Measurements from ENCODE around the gene EBNA1BP2.
A peak's percentile ranks its signal among the peaks of the same experiment; 100 is the strongest.
"Not testable (repeated sequence)": the region's sequence is repeated elsewhere in the genome, so short reads cannot be mapped to it uniquely, and the experiment has no call there.

The EBNA1BP2 gene

GRCh38 chr1:43171876-43172526, at the start of gene EBNA1BP2, which contains the start of gene CFAP57:
Gene EBNA1BP2 (minus strand): TSS chr1:43172290. CDS start chr1:43172118, 172 bp downstream.
Gene CFAP57 (plus strand): TSS chr1:43172330. CDS start chr1:43172754, 424 bp downstream.
- peak; percentile 91 to 97 (median 93) for DNase-seq

- DNase-seq = no peak
Observed at GRCh38 chr1:43221797-43222196, 49.7 kb upstream of the EBNA1BP2 start.

- no peak for DNase-seq
Observed at GRCh38 chr1:43220905-43221778, 49.1 kb upstream of the EBNA1BP2 start.

GRCh38 chr1:43217747-43218146, 45.7 kb upstream of the EBNA1BP2 start:
- no peak for DNase-seq

GRCh38 chr1:43214501-43215444, 42.7 kb upstream of the EBNA1BP2 start:
- no peak for DNase-seq

- not testable (repeated sequence) for DNase-seq
Observed at GRCh38 chr1:43208277-43208676, 36.2 kb upstream of the EBNA1BP2 start.

- no peak for DNase-seq
Observed at GRCh38 chr1:43207229-43207853, 35.3 kb upstream of the EBNA1BP2 start.

- DNase-seq = no peak
Observed at GRCh38 chr1:43206600-43207228, 34.6 kb upstream of the EBNA1BP2 start.

- DNase-seq = no peak
Observed at GRCh38 chr1:43205671-43206070, 33.6 kb upstream of the EBNA1BP2 start.

GRCh38 chr1:43204394-43204793, 32.3 kb upstream of the EBNA1BP2 start:
- DNase-seq = no peak

- no peak for DNase-seq
Observed at GRCh38 chr1:43203859-43204258, 31.8 kb upstream of the EBNA1BP2 start.

GRCh38 chr1:43199093-43199726, 27.1 kb upstream of the EBNA1BP2 start:
- peak; percentile 84 to 93 (median 85) for DNase-seq

- peak in 1 of 3 experiments; percentile 5 for DNase-seq
Observed at GRCh38 chr1:43197343-43198127, 25.4 kb upstream of the EBNA1BP2 start.

GRCh38 chr1:43194509-43194908, 22.4 kb upstream of the EBNA1BP2 start:
- no peak for DNase-seq

- DNase-seq = no peak
Observed at GRCh38 chr1:43188106-43188505, 16.0 kb upstream of the EBNA1BP2 start.

- DNase-seq = no peak
Observed at GRCh38 chr1:43184995-43185394, 12.9 kb upstream of the EBNA1BP2 start.

- no peak for DNase-seq
Observed at GRCh38 chr1:43184388-43184787, 12.3 kb upstream of the EBNA1BP2 start.

- no peak for DNase-seq
Observed at GRCh38 chr1:43177691-43178090, 5.6 kb upstream of the EBNA1BP2 start.

GRCh38 chr1:43174873-43175272, 2.8 kb upstream of the EBNA1BP2 start:
- no peak for DNase-seq

GRCh38 chr1:43172527-43172972, 460 bp upstream of the EBNA1BP2 start:
- DNase-seq = peak; percentile 79 to 93 (median 90)

Data from NCI-H1417 (cell line).